ENCODE measurements around the gene WWP2. TPM values are rescaled to one million over a fixed set of nuclear protein-coding genes. Genes with fewer than 3 reads are reported as not detected.
A peak's percentile ranks its signal among the peaks of the same experiment; 100 is the strongest.
"Not testable (repeated sequence)": the region's sequence is repeated elsewhere in the genome, so short reads cannot be mapped to it uniquely, and the experiment has no call there.

The WWP2 gene
- total RNA-seq, 1 donor: 28.5 TPM

- no peak for TF ChIP-seq CTCF (IDR thresholded peaks at IDR 0.05; ENCODE audit: insufficient read depth, low read depth, low read length)
- DNase-seq (ENCODE audit: low read depth): no peak
- no peak overlapping the region for H3K4me3 ChIP-seq (ENCODE audit: low read depth, low read length)
Observed at GRCh38 chr16:69794486-69794885, 32.4 kb downstream of the WWP2 start.

GRCh38 chr16:69796285-69797118 is 34.4 kb downstream of the WWP2 start:
- peak; percentile 80 for DNase-seq (ENCODE audit: low read depth)
- H3K4me3 ChIP-seq (ENCODE audit: low read depth, low read length): no peak overlapping the region
- TF ChIP-seq CTCF (IDR thresholded peaks at IDR 0.05; ENCODE audit: insufficient read depth, low read depth, low read length): peak; percentile 87

- H3K4me3 ChIP-seq (ENCODE audit: low read depth, low read length): no peak overlapping the region
- DNase-seq (ENCODE audit: low read depth): peak; percentile 19
- TF ChIP-seq CTCF (IDR thresholded peaks at IDR 0.05; ENCODE audit: insufficient read depth, low read depth, low read length): peak; percentile 54
Observed at GRCh38 chr16:69798466-69798865, 36.3 kb downstream of the WWP2 start.

- no peak overlapping the region for H3K4me3 ChIP-seq (ENCODE audit: low read depth, low read length)
- no peak for DNase-seq (ENCODE audit: low read depth)
- no peak for TF ChIP-seq CTCF (IDR thresholded peaks at IDR 0.05; ENCODE audit: insufficient read depth, low read depth, low read length)
Observed at GRCh38 chr16:69799611-69800031, 37.5 kb downstream of the WWP2 start.

- no peak overlapping the region for H3K4me3 ChIP-seq (ENCODE audit: low read depth, low read length)
- TF ChIP-seq CTCF (IDR thresholded peaks at IDR 0.05; ENCODE audit: insufficient read depth, low read depth, low read length): no peak
- DNase-seq (ENCODE audit: low read depth): no peak
Observed at GRCh38 chr16:69804297-69804696, 42.2 kb downstream of the WWP2 start.

- H3K4me3 ChIP-seq (ENCODE audit: low read depth, low read length); DNase-seq (ENCODE audit: low read depth): not testable (repeated sequence)
Observed at GRCh38 chr16:69806776-69807175, 44.6 kb downstream of the WWP2 start.

GRCh38 chr16:69812688-69813014 is 50.5 kb downstream of the WWP2 start:
- TF ChIP-seq CTCF (IDR thresholded peaks at IDR 0.05; ENCODE audit: insufficient read depth, low read depth, low read length): no peak
- no peak for DNase-seq (ENCODE audit: low read depth)
- H3K4me3 ChIP-seq (ENCODE audit: low read depth, low read length): no peak overlapping the region
